Panc1 (cell line): ENCODE measurements around the gene VSIG10L2.

ENCODE experiments used
- CTCF ChIP-seq: fragments of 450-650 bp; IDR thresholded peaks from 2 replicates; pipeline ENCODE4 v1.5.1; 2017; ENCODE audit warnings: mild to moderate bottlenecking
- POLR2AphosphoS5 ChIP-seq: IDR thresholded peaks from 2 replicates; pipeline ENCODE4 v1.6.1; 2012; ENCODE audit warnings: mild to moderate bottlenecking, low read depth, low read length, moderate library complexity
- REST ChIP-seq, 2 experiments: IDR thresholded peaks; 2 replicates each; pipeline ENCODE4 v1.6.1; 2011 to 2012; ENCODE audit warnings: low read depth in 2 of 2, control low read depth in 1 of 2, low read length in 1 of 2, mild to moderate bottlenecking in 1 of 2, moderate library complexity in 1 of 2; ENCODE audit not compliant: insufficient read depth in 1 of 2
- SIN3A ChIP-seq: IDR thresholded peaks from 2 replicates; pipeline ENCODE4 v1.6.1; 2012; ENCODE audit warnings: low read depth, mild to moderate bottlenecking, low read length, moderate library complexity, borderline replicate concordance; ENCODE audit not compliant: insufficient read depth
- TCF7L2 ChIP-seq: IDR thresholded peaks from 2 replicates; pipeline ENCODE4 v1.6.1; 2011; ENCODE audit warnings: mild to moderate bottlenecking, low read depth, low read length, inconsistent platforms

GRCh38 chr11:125945011-125945796 lies 640 bp upstream of the VSIG10L2 start:
- TF ChIP-seq CTCF (no peak), REST (IDR thresholded peaks at IDR 0.05; ENCODE audit: insufficient read depth in 1 of 2, low read depth in 2 of 2, low read length in 1 of 2) (no peak), TCF7L2 (no peak), POLR2AphosphoS5 (no peak), SIN3A (no peak)
